Measurements from ENCODE around the gene C16orf46.
A peak's percentile ranks its signal among the peaks of the same experiment; 100 is the strongest.

Gene C16orf46

DNA sequence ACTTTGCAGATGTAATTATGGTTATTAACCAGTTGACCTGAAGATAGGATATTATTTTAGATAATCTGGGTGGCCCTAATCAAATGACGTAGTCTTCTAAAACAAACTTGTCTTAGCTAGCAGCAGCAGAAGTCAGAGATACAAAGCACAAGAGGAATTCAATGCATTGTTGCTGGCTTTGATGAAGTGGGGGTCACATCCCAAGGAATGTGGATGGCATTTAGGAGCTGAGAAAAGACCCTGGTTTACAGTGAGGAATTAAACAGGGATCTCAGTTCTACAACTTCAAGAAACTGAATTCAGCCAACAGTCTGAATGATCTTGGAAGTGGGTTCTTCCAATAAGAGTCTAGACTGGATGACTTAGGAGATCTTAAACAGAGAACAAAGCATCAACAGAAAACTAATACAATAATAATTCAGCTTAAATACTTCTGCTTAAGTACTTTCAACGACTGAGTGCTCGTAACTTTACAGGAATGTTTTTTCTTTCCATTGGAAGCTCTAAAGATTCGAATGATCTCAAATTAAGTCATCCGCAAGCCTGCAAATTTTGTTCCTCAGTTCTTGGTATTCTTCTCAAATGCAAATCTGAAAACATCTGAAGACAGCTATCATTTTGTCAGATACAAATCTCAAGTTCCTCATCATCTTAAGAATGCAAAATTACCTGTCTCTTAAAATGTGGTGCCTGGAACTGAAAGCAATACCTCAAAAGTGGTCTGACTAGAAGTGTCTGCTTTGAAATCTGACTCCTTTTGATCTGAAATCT lies 3.3 kb downstream of the C16orf46 start:
- DNase-seq, result no peak

DNA sequence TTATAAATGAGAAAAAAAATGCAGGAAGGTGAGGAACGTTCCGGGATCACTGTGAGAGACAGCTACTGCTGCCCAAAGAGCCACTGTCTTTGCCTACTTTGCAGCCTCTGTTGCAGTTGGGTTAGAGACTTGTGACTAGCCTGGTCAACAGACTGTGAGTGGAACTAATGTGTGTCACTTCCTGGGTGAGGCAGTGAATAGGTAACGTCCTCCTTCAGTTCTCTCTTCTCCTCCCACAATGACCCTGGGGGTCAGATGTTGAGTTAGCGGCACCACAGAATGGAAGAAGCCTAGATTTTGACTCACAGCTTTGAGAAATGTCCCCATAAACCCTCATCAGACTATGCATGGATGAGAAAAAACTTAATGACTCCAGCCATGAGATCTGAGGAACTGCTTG lies 5.2 kb downstream of the C16orf46 start:
- DNase-seq, result peak; percentile 25 to 86 (median 30)

GRCh38 chr16:81070979-81071378 lies 6.1 kb downstream of the C16orf46 start:
- DNase-seq, result no peak

DNA sequence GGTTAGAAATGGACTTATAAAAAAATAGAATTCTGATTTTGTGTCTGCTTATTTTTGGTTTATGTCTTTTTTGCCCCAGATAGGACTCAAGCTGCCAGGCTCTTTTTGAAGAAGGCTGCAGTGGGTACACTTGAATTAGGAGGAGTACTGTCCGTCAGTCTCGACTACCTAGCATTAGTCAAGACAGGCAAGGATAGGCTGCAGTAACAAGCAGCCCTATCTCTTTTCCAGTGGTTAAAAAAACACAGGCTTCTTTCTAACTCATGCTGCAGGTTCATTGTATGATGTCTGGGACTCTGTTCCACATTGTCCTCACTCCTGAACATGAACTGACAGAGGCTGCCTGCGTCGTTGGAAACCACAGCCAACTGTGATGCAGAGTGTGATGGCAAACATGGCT lies 8.0 kb downstream of the C16orf46 start:
- no peak for DNase-seq

- DNase-seq, result no peak
These were observed 9.9 kb downstream of the C16orf46 start for GRCh38 chr16:81067166-81067565.

- DNase-seq, result no peak
These were observed 10.4 kb downstream of the C16orf46 start for GRCh38 chr16:81066681-81067080.

DNA sequence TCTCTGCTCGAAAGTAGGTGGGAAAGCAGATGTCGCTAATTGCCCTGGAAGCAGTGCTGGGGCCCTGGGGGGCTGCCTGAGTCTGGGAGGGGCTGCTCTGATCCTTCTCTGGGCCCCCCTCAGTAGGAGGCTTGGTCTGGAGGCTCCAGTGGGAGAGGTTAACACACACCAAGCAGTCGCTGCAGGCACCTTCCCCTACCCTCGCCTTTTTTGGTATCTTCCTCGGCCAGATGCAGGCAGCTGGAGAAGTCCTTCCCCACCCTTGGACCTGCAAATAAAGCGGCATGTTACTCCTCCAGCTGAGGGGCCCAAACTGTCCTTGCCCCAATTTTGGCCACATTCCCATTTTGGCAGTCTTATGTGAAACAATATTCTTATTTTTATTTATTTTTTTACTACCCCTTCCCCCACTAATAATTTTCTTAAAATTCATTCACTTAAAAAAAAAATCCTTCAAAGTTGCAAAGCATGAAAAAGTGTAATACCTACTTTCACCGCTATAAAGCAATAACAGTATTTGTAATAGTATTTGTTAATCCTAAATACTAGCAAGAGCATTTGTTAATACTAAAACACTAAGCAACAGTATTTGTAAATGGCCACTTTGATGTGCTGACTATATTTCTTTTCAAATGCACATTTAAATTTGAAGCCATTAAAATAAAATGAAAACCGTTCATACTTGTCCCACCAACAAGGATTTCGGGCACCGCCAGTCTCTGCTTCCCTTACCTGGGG lies 15.0 kb downstream of the C16orf46 start:
- DNase-seq, result no peak

- no peak for DNase-seq
These were observed 15.8 kb downstream of the C16orf46 start for GRCh38 chr16:81061307-81061640.

DNA sequence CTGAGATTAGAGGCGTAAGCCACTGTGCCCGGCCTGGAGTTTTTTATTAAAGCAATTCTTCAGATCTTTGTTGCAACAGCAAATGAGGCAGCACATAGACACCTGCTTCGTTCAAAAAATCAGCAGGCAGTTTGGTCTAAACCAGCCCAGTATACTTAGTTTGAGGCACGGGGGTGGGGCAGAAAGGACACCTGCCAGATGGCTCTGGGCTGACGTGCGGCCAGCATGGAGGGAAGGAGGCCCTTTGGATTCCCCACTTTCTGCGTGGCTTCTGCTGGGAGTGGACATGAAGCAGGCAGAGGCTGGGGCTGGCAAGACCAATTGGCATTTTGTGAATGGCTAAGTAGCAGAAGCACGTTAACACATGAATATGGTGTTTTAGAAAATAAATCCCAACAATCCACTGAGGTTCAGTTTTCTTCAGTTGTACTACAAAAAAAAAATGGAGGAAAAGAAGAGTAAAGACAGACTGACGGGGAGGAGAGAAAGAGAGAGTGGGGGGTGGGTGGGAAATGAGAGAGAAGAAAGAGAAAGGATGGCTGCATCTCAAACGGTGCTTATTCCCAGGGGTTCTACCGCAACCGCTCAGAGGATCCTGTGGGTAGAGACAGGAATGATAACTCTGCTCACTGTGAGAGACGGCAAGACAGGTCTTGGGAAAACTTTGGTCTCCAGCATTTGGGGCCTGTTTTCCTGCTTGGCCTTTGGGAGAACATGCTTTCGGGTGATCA lies 16.3 kb downstream of the C16orf46 start:
- no peak for DNase-seq

GRCh38 chr16:81053761-81054160 lies 23.3 kb downstream of the C16orf46 start:
- DNase-seq, result no peak

- no peak for DNase-seq
These were observed 34.2 kb downstream of the C16orf46 start for GRCh38 chr16:81042821-81043220.

DNA sequence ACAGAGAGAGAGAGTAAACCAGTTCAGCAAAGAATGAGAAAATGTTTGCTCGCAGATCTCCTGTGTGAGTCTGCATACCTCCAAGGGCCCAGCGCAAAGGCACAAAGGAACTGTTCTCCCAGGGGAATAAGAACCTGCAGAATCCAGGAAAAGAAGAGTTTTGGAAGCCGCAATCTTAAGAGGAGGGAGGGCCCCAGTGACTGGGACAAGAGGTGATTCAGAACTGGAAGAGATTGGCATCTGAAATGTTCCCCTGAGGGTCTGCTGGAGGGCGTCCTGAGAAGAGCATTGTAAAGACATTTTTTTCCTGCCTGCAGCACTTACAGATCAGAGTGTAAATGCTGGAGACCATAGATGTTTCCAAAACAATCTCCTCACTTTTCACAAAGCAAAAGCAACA lies 35.3 kb downstream of the C16orf46 start:
- DNase-seq, result no peak

GRCh38 chr16:81040842-81041241 lies 36.2 kb downstream of the C16orf46 start:
- no peak for DNase-seq

DNA sequence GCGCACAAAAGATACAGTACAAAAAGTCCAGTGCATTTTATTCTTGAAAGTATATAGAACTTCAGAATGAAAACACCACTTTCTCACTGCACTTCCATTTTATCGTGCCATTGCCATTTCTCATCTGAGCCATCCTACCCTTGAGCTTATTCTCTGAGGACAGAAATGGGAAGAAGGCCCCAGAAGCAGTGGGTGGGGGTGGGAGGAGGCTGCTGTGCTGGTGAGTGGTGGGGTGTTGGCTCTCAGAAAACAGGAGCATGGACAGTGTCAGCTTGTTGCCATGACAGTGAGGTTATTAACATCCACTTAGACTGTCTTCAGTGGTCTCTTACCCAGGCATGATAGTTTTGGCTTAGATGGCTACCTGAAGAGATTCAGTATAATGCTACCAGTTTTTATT lies 36.9 kb downstream of the C16orf46 start:
- DNase-seq, result peak in 2 of 3 donors; percentile 29 to 36

- peak; percentile 51 to 69 (median 57) for DNase-seq
These were observed 40.2 kb downstream of the C16orf46 start for GRCh38 chr16:81036751-81037350.

DNA sequence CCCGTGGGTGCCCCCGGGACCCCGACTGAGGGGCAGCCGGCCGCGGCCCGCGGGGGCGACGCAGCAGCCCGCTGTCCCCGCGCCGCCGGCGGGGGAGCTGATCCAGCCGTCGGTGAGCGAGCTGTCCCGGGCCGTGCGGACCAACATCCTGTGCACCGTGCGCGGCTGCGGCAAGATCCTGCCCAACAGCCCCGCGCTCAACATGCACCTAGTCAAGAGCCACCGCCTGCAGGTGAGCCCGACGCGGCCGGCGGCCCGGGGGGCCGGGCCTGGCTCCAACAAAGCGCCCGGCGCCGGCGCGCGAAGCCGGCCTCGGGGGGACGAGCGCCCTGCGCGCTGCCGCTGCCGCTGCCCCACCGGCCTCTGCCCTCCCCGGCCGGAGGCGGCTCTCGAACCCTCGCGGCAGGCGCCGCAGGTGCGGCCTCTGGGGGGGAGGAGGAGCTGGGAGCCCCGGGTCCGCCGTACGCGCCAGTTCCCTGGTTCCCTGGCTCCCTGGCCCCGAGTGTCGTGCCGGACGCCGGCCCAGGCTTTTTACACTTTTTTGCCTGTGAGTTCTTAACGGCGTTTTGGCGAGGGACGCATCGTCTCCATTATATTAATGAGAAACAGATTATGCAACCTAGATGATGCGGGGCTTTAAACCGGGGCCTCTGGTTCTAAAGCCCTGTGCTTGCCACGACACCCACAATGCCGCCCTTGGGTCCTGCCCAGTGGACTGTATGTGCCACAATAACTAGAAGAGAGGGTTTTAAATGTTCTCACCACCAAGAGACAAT lies 40.9 kb downstream of the C16orf46 start:
- peak; percentile 21 to 57 (median 34) for DNase-seq

- peak; percentile 93 to 99 (median 97) for DNase-seq
These were observed 41.6 kb downstream of the C16orf46 start, which contains the start of gene ATMIN for GRCh38 chr16:81035398-81035974. TSS of gene ATMIN (plus strand) at chr16:81035842. CDS start at chr16:81035871, 29 bp downstream.

DNA sequence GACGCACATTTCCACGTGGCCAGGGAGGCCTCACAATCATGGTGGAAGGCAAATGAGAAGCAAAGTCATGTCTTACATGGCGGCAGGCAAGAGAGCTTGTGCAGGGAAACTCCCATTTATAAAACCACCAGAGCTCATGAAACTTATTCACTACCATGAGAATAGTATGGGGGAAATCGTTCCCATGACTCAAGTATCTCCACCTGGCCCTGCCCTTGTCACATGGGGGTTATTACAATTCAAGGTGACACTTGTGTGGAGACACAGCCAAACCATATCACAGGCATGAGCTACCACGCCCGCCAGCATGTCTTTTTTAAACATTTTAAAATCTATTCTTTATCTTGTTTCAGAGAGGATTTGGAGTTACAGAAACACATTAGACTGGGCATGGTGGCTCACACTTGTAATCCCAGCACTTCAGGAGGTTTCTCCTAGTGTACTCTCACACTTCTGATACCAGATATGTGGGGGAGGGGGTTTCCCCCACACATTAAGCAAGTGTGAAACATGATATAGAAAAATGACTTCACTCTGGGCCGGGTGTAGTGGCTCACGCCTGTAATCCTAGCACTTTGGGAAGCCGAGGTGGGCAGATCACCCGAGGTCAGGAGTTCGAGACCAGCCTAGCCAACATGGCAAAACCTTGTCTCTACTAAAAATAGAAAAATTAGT lies 47.0 kb downstream of the C16orf46 start:
- no peak for DNase-seq

GRCh38 chr16:81026429-81026828 lies 50.6 kb downstream of the C16orf46 start:
- no peak for DNase-seq

- no peak for DNase-seq
These were observed 58.5 kb downstream of the C16orf46 start for GRCh38 chr16:81018496-81018895.

GRCh38 chr16:81014672-81015071 lies 62.4 kb downstream of the C16orf46 start:
- no peak for DNase-seq

All from suppressor macrophage treated with lipopolysaccharide for 1 hour (primary cell).